Adrenal gland (tissue), 12 donors: Measurements from ENCODE around the gene TNFAIP8L1. TPM values are rescaled to one million over a fixed set of nuclear protein-coding genes. Genes with fewer than 3 reads are reported as not detected.

Source experiments
- DNase-seq, 7 donors: peaks; one replicate each; pipeline ENCODE4 v3.0.0-alpha.2; 2019 to 2020
- H3K27ac ChIP-seq, 5 donors: fragments of 200-600 bp; sonication (generic) in 4 of 5; 1 replicate in 3 of 5; 2 replicates in 2 of 5; pipeline versions ENCODE4 v1.5.1 to v1.8.0; 2016 to 2020; ENCODE audit warnings: mild to moderate bottlenecking in 1 of 5
- H3K27me3 ChIP-seq: fragments of 200-600 bp; 2 replicates; pipeline ENCODE4 v1.8.0; 2021
- H3K36me3 ChIP-seq, 2 donors: fragments of 200-600 bp; replicated peaks in 1 of 2; 1 replicate in 1 of 2; 2 replicates in 1 of 2; pipeline versions ENCODE4 v1.5.1 to v1.8.0; 2018 to 2022
- H3K4me1 ChIP-seq, 2 donors: fragments of 200-600 bp; replicated peaks in 1 of 2; 1 replicate in 1 of 2; 2 replicates in 1 of 2; pipeline versions ENCODE4 v1.5.1 to v1.8.0; 2018 to 2021
- H3K4me3 ChIP-seq, 4 donors: fragments of 200-600 bp; sonication (generic) in 3 of 4; one replicate each; pipeline ENCODE4 v1.5.1; 2016 to 2018
- H3K9me3 ChIP-seq, 3 donors: fragments of 200-600 bp; sonication (generic) in 1 of 3; replicated peaks in 1 of 3; 1 replicate in 2 of 3; 2 replicates in 1 of 3; pipeline versions ENCODE4 v1.5.1 to v1.8.0; 2016 to 2021
- CTCF ChIP-seq, 6 experiments: fragments of 450-650 bp in 4 of 6; fragments of 200-600 bp in 2 of 6; sonication (generic) in 1 of 6; IDR thresholded peaks; 1 replicate in 5 of 6; 2 replicates in 1 of 6; pipeline versions ENCODE4 v1.5.1 to v1.8.0; 2016 to 2021; ENCODE audit warnings: antibody characterized with exemption in 6 of 6, mild to moderate bottlenecking in 2 of 6, moderate library complexity in 1 of 6
- POLR2A ChIP-seq, 2 donors: fragments of 450-650 bp; IDR thresholded peaks; one replicate each; pipeline ENCODE4 v1.6.1; 2017; ENCODE audit warnings: antibody characterized with exemption in 2 of 2, mild to moderate bottlenecking in 2 of 2, moderate library complexity in 1 of 2
- WGBS, 4 donors: extraction: QIAGEN DNeasy Blood & Tissue Kit in 2 of 4; methylation state at CpG; one replicate each; pipeline versions ENCODE4 v1.1.5 to v1.1.7; 2013 to 2017; 5-methylcytosine and 5-hydroxymethylcytosine counted together
- intact Hi-C, 2 donors: fragments of 100-400 bp; cut with DNase I; formaldehyde crosslinking; loops; one replicate each; pipeline versions ENCODE4 v1.14.1 to v1.15.0; 2022 to 2023
- polyA plus RNA-seq, 3 donors: library from polyadenylated mRNA; stranded (reverse); fragments of 200-250 nt in 2 of 3; fragments of 350-450 nt in 1 of 3; fragmentation: Illumina TruSeq in 1 of 3; extraction: RNeasy Lipid Tissue Mini Kit (QIAGEN cat#74804) in 1 of 3; gene quantifications; one replicate each; pipeline ENCODE4 v1.2.3, GENCODE V29; 2013 to 2014
- total RNA-seq, 9 donors: library from RNA; depleted of rRNA in 4 of 9; stranded (reverse); fragments of >200 nt in 4 of 9; fragments of 120-200 nt in 1 of 9; fragmentation: NEBNext Ultra II Directional in 1 of 9; extraction: Animal tissue kit (Norgen Biotek cat#: 25700) in 1 of 9; gene quantifications; one replicate each; pipeline versions ENCODE4 v1.1.0 to v1.2.4, GENCODE V29; 2013 to 2023
- donor health status: healthy with polysubstance abuse.
- donor health status: Bipolar disorder and iron deficiency.
- donor health status: DM: yes; HTN: yes; CAD: no.
- donor health status: DM: no; HTN: no; CAD: no.
- donor health status: DM: no; HTN: no; CAD: no.
- donor health status: DM: yes; HTN: yes; CAD: no.

TNFAIP8L1 gene
- total and polyA plus RNA-seq, 12 donors: 2.6 to 13.8 (median 5.5) TPM

DNA sequence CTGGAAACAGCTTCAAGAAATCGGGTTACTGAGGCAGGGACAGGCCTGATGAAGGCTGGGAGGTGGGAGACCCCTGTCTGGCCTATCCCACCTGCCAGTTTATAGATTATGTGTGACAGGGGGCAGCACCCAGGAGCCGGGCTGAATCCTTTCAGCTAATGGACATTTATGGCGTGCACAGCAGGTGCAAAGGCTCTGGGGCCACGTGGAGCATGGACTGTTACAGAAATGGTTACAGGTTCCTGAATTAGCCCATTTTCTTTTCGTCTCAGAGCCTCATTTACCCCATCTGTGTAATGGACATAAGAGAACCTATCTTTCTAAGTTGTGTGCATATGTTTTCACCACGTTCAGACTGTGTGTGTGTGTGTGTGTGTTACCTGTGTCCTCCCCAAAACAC lies 34.4 kb upstream of the TNFAIP8L1 start:
- DNase-seq: no peak
- intact Hi-C loops: no loop called here
- Histone ChIP-seq H3K27me3 (no peaks in the 10 kb centered on the region), H3K27ac (no peak overlapping the region), H3K36me3 (no peaks in the 10 kb centered on the region), H3K9me3 (no peaks in the 10 kb centered on the region), H3K4me1 (peaks cover 4 to 9% of the 10 kb centered on the region in 2 donors), H3K4me3 (no peak overlapping the region)
- 82 to 90% (median 87%) methylated on average over 5 to 6 of the region's 6 CpGs for WGBS, 4 donors
- TF ChIP-seq CTCF (IDR thresholded peaks at IDR 0.05) (no peak), POLR2A (IDR thresholded peaks at IDR 0.05) (no peak)

DNA sequence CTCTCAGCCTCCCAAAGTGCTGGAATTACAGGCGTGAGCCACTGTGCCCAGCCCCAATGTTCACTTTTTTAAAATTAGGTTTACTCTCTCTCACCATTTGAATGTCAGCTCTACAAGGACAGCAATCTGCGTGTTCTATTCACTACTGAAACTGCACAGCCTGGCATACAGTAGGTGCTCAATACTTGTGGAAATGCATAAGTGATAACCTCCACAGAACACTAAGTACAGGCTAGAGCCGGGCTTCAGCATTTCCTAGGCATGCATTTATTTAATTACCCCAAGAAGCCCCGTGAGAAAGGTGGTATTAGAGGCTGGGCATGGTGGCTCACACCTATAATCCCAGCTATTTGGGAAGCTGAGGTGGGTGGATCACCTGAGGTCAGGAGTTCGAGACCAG lies 33.1 kb upstream of the TNFAIP8L1 start:
- Histone ChIP-seq H3K4me3 (no peak overlapping the region), H3K27me3 (no peaks in the 10 kb centered on the region), H3K27ac (no peak overlapping the region), H3K36me3 (no peaks in the 10 kb centered on the region), H3K4me1 (peaks cover 4 to 16% of the 10 kb centered on the region in 2 donors), H3K9me3 (no peaks in the 10 kb centered on the region)
- no peak for DNase-seq
- TF ChIP-seq POLR2A (IDR thresholded peaks at IDR 0.05) (no peak), CTCF (IDR thresholded peaks at IDR 0.05) (no peak)
- intact Hi-C loops: no loop called here
- WGBS, 4 donors: 65 to 82% (median 70%) methylated on average over 5 of the region's 5 CpGs

DNA sequence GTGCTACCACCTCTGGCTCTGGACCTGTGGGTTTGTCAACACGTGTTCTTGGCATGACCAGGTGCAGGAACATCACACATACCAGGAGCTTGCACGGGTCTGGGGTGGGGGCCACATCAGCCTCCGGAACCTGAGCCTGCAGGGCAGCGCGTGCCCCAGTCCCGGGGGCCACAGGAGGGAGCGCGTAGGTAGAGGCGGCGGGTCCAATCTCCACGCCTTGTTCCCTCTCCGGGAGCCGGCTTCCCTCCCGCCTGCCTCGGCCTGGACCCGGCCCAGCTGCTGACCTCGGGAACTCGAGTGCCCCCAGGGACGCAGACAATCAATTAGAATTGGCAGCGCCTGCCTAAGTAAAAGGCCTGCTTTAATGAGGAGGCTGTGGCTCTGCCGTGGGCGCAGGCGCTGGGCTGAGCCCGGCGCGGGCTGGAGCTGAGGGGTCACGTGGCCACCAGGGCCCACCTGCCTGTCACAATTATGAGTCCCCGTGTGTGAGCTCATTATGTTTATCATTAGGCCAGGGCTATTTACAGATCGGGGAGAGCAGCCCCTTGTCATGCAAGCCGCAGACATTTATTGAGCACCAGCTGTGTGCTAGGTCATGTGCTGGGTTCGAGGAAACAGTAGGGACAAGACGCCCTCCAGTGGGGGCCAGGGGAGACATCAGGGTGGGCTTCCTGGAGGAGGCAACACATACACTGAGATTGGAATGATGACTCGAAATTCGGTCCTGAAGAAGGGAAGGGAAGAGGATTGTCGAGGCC lies 32.2 kb upstream of the TNFAIP8L1 start:
- H3K4me1 ChIP-seq: peaks cover 4 to 16% of the 10 kb centered on the region in 2 donors
- TF ChIP-seq CTCF (IDR thresholded peaks at IDR 0.05) (no peak), POLR2A (IDR thresholded peaks at IDR 0.05) (no peak)
- H3K27ac ChIP-seq: no peak overlapping the region
- H3K4me3 ChIP-seq: peak overlapping the region in 1 of 4 donors; percentile 20
- no peaks in the 10 kb centered on the region for H3K36me3 ChIP-seq
- DNase-seq: peak; percentile 53 to 84 (median 78)
- no peaks in the 10 kb centered on the region for H3K9me3 ChIP-seq
- H3K27me3 ChIP-seq: no peaks in the 10 kb centered on the region
- intact Hi-C loops: no loop called here
- 10 to 56% (median 25%) methylated on average over 7 to 35 of the region's 35 CpGs for WGBS, 4 donors

GRCh38 chr19:4609878-4610511 lies 29.3 kb upstream of the TNFAIP8L1 start:
- peaks cover 4 to 16% of the 10 kb centered on the region in 2 donors for H3K4me1 ChIP-seq
- DNase-seq: peak in 1 of 7 donors; percentile 21
- no peaks in the 10 kb centered on the region for H3K36me3 ChIP-seq
- TF ChIP-seq POLR2A (IDR thresholded peaks at IDR 0.05) (no peak), CTCF (IDR thresholded peaks at IDR 0.05) (no peak)
- no peaks in the 10 kb centered on the region for H3K9me3 ChIP-seq
- H3K27me3 ChIP-seq: no peaks in the 10 kb centered on the region
- no peak overlapping the region for H3K4me3 ChIP-seq
- intact Hi-C loops: no loop called here
- H3K27ac ChIP-seq: no peak overlapping the region
- WGBS, 4 donors: 13 to 20% (median 16%) methylated on average over 12 to 15 of the region's 15 CpGs
